HUDEP-2 (cell line): ENCODE measurements around the gene RABGAP1L.
"Not testable (repeated sequence)": the region's sequence is repeated elsewhere in the genome, so short reads cannot be mapped to it uniquely, and the experiment has no call there.

ENCODE experiments used
- DNase-seq, 76 experiments: peaks; one replicate each; lab custom pipeline; 2025; ENCODE audit not compliant: unreplicated experiment in 76 of 76; lab: John Stamatoyannopoulos, UW

RABGAP1L gene

DNA sequence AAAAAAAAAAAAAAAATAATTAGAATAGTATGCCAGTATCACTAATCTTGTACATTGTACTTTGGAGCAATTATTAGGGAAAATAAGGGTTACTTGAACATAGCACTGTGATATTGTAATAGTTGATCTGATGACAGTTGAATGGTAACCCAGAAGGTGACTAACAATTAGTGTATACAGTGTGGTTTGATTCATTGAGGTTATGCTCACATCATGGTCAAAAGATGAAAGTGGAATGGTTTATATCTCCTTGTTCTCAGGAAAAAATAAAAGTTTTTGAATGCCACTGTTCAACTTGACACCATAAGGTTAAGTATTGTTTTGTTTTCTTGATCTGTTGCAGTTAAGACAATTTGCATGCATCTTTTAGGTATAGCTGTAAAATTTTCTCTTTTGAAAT is 375.5 kb downstream of the RABGAP1L start:
- no peak for DNase-seq

DNA sequence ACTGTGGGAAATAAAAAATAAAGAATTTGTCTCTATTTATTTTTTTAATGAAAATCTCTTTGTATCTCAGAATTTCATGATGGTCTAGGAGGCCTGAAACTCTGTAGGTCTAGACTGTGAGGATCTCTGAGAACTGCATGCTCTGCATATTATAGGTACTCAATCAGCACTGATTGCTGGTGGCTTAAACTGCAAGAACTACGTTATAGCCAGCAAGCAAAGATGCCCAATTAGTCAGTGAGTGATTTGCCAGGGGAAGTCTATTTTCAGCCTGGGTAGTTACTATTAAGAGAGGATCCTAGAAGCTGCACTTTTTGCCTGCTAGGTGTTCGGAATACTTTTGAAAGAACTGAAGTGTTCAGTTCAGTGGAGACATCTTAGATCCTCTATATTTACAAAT is 375.9 kb downstream of the RABGAP1L start:
- no peak for DNase-seq

DNA sequence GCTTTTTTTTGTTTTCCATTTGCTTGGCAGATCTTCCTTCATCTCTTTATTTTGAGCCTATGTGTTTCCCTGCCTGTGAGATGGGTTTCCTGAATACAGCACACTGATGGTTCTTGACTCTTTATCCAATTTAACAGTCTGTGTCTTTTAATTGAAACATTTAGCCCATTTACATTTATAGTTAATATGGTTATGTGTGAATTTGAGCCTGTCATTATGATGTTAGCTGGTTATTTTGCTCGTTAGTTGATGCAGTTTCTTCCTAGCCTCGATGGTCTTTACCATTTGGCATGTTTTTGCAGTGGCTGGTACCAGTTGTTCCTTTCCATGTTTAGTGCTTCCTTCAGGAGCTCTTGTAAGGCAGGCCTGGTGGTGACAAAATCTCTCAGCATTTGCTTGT is 384.1 kb downstream of the RABGAP1L start:
- not testable (repeated sequence) for DNase-seq

DNA sequence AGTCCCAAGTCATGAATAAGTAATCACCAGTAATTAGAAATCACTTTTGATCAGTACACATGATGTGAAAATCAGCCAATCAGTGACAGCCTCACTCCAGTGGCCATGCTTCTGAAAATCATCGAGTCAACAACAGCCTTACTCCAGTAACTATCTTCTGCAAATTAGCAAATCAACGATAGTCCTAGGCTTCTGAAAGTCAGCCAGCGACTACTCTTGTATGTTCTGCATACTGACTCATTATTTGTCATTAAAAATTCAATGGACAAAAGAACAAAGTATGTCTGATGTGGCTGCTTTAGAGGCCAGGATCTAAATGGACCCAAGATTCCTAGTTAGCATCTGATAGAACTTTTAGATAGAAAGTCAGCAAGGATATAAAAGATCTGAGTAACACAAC is 391.0 kb downstream of the RABGAP1L start:
- no peak for DNase-seq

DNA sequence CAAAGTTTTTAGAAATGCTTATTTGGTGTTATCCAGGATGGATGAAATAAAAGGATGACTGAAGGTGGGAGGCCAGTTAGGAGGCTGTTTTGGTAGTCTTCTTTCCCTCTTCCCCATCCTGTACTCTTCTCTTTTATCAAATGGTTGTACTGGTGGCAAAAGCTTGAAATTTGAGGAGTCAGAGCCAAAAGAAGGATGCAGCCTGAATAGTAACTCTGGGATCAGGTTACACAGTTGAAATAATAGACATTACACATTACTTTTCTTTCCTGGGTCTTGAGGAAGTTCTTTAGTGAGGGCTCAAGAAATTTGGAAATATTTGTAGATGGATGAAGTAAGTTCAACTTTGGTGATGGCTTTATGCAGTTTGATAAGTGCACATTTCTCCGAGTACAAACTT is 397.1 kb downstream of the RABGAP1L start:
- DNase-seq, result no peak

DNA sequence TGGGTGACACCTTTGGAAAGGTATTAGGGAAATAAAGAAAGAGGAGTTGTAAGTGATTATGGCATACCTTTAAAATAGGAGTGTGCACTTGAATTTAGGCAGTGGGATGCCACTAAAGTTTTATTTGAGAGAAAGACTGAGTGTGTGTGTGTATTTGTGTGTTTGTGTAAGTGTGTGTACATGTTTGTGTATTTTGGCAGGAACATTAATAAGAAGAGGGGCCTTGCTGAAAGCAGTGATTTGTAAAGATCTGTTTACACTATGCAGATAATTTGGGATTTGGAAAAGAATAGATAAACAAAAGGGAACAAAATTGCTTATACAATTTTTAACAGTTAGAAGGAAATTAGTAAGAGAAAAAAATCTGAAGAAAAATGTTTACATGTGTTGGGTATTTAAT is 409.2 kb downstream of the RABGAP1L start:
- no peak for DNase-seq

DNA sequence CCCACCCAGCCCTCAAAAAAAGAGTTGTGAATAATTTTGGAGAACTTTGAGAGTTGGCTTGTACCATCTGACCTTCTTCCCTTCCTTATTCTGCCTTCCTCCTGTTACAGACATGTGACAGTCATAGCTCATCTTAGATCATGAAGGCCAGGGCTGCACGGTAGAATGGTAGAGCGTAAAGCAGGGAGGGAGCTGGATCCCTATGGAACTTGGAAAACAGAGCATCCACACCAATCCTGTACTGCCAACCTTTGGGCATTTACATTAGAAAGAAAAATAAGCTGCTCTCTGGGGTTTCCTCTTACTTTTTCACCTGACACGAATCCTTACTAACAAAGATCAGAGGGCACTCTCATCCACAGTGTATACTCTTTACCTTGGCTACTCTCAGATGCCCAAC is 409.9 kb downstream of the RABGAP1L start:
- no peak for DNase-seq

DNA sequence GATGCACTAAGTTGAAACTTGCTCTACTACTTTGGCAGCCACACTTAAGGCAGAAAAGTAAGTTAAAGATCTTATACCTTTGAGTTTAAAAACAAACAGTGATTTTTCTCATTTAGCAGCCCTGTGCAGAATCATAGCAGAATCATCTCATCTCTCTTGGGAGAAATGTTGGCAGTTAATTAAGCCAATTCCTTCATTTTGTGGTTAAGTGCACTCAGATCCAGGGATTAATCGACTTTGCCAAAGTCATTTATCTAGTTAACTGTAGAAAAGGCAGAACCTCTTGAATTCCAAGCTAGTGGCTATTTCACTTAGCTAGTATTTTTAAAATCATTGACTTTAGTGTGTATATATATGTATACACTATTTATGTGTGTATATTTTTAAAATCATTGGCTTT is 413.5 kb downstream of the RABGAP1L start:
- no peak for DNase-seq

DNA sequence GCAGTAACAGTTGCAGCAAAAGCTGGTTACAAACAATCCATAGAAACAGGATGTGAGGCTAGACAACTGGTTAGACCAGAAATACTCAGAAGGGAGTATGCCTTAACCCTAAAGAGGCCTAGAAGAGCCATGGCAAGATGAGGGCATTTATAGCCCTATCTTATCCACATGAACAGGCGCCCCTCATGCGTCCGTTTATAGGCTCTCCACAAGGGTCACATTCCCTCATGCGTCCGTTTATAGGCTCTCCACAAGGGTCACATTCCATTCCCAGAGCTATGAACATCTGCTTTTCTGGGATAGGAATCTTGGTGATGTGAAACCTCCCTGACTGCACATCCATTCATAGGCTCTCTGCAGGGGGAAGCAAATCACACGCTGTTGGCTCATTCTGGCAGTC is 416.8 kb downstream of the RABGAP1L start:
- DNase-seq, result not testable (repeated sequence)

DNA sequence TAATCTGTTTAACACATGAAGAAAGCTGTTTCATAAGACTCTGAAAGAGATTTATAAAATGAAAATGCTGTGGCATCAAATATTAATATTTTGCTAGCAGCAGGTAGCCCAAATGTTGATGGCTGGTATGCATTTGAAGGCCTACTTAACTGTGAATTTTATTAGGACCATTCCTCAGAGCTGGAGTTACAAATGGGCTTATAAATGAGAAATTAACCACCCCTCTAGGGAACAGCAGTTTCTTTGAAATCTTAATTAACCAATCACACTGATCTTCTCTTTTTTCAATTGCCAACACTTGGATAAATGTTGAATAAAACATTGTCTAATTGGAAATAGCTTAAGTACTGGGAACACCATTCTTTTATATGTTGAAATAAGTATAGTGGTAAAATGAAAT is 418.4 kb downstream of the RABGAP1L start:
- DNase-seq, result no peak

DNA sequence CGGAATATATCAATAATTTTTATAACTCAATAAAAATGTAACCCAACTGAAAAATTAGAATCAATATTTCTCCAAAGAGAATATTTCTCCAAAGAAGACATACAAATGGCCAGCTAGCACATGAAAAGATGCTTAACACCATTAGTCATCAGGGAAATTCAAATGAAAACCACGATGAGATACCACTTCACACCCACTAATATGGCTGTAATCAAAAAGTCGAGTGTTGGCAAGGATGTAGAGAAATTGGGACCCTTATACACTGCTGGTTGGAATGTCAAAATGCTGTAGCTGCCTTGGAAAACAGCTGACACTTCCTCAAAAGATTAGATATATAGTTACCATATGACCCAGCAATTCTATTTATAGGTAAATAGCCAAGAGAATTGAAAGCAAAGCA is 421.5 kb downstream of the RABGAP1L start:
- DNase-seq, result no peak

DNA sequence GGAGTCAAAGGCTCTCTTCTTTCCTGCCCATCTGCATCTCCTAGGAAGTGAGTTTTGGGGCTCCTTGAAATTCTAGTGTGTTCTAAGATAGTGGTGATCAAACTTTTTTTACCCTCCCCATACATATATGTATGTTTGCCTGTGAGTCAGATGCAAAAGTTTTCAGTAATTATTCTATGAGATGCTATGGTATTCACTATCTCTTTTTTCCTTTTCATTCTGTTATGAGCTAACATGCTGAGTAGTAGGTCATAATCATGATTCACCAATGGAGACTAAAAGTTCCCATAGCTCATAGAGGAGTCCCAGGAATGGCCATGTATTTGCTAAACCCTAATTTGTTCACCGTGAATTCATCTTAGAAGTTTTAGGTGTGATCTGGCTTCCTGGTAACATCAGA is 424.0 kb downstream of the RABGAP1L start:
- DNase-seq, result no peak

DNA sequence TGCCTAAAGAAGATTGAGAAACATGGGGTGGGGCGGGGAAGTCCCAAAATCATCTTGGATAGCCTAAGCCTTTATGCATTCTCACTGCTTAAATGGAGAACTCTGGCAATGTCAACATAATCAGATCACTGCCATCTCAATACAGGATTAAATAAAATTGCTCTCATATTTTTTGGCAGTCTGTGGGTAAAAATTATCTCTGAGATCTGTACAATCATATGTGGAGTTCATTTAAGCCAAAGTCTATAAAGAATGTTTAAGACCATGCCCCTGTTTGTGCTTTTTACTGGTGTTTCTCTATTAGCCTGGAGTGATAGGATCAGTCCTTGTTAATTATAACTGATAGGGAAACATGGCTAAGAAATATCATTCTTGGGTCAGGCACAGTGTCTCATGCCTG is 424.8 kb downstream of the RABGAP1L start:
- DNase-seq, result no peak

DNA sequence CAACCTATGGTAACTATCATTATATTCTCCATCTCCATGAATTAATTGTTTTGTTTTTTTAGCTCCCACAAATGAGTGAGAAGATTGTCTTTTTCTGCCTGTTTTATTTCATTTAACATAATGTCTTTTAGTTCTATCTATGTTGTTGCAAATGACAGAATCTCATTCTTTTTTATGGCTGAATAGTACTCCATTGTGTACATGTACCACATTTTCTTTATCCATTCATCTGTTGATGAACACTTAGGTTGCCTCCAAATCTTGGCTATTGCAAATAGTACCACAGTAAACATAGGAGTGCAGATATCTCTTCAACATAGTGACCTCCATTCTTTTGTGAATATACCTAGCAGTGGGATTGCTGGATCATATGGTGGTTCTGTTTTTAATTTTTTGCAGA is 429.3 kb downstream of the RABGAP1L start:
- not testable (repeated sequence) for DNase-seq

DNA sequence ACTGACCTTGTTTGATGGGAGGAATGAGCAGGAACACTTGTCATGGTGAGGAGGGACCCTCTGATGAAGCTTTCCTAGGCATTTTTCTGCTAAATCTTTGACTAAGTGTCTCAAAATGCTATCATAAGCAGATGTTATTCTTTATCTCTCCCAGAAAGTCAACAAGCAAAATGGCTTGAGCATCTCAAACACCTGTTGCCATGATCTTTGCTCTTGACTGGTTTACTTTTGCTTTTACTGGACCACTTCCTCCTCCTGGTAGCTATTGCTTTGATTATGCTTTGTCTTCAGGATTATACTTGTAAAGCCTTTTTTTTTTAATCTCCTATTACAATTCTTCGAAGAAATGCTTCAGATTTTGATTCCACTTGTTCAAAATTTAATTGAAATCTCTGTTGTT is 445.9 kb downstream of the RABGAP1L start:
- no peak for DNase-seq

DNA sequence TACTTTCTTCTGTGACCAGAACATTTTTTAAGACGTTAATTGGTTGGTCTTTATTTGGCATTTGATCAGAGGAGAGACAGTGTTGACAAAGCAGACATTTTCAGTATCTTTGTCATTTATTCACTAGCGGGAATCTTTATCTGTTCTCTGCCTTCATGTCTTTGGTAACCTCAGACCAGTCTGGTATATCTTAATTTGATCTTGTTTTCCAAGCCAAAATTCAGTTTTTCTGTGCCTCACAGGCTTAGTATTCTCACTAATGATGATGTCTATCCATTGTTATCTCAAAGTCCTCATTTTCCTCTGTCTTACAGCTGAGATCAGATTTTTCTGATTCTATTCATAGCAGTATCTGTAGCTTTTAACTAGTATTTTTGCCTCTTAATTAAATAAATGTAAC is 447.2 kb downstream of the RABGAP1L start:
- no peak for DNase-seq

DNA sequence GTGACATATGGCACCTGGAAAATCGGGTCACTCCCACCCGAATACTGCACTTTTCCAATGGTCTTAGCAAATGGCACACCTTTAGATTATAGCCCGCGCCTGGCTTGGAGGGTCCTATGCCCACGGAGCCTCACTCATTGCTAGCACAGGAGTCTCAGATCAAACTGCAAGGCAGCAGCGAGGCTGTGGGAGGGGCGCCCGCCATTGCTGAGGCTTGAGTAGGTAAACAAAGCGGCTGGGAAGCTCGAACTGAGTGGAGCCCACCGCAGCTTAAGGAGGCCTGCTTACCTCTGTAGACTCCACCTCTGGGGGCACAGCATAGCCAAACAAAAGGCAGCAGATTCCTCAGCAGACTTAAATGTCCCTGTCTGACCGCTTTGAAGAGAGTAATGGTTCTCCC is 458.6 kb downstream of the RABGAP1L start:
- DNase-seq, result not testable (repeated sequence)

DNA sequence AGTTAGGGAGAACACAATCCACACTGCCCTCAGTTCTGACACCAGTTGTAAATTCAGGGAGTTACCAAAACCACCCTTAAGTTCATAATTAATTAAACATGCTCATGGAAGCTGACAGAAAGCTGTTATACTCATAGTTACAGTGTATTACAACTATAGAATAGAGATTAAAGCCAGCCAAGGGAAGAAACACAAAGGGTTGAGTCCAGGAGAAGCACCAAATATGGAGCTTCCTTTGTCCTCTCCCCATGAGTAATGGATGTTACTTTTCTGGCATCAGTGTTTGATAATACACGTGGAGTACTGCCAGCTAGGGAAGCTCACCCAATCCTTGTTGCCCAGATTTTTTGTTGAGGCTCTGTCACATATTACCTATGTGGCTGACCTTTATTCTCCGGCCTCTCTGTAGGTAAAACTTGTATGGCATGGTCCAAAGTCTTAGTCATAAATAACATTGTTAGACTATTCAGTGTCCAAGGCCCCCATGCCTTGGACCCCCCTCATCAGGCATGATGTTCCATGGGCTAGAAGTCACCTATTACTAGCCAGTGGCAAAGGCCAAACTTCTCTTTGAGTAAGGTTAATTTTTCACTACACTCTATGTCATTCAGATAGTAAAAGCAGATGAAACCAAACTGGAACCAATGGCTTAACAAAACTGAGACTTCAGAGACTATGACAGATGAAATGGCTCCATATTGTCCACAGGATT is 464.2 kb downstream of the RABGAP1L start:
- DNase-seq, result no peak

DNA sequence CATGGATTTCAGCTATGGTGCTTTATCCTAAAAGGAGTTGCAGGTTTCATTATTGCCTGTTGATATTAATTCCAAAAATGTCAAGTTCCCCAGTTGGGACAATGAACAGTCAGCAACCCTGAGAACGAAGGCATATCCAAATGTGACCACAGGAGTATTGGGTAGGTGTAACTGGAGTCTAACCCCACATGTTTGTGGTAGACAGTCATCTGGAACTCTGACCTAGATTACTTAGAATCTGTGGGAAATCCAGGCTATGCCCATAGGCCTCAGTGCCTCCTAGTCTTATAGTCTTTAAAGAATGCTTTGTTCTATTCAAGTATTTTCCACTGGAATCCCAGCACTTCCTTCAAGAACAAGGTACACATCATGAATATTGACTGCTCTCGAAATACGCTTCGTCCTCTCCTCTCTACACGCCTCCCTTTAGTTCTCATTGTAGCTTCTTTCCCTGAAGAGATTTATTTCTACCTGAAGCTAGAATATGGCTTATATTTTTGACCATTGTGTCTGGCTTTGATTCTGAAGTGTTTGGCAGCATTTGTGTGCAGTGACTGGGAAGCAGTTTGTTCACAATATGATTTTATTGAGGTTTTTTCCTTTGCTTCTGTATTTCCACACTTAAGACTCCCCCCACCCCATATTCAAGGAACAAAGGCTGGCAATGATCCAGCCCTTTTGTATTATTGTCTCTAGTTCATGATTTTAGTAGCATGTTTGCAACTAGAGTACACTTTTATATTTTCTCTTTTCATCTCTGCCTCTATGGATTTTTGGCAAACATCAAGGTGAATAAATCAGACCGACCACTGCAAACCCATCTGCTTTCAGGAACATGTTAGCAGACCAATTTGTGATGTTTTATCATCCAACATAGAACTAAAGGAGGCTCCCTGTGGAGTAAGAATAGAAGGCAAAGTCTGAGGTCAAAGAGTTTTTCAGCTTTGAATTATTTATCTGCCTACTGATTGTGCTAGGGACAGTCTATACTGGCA is 467.0 kb downstream of the RABGAP1L start:
- no peak for DNase-seq

DNA sequence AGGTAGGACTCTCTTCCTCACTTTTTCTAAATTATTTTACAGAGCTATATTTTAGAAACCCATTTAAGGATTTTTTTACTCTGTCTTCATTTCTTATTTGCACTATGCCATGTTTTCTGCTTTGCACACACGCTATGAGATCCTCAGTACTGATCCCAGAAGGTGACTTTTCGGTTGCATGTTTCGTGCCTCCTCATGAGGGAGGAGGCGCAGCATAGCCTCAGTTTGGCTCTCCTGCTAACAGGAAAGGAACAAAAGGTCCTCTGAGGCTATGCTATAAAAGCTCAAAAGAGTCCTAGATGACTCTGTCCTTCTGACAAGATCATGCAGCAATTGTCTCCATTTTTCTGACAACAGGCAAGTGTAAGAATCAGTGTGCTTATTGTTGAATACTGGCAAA is 478.2 kb downstream of the RABGAP1L start:
- DNase-seq, result no peak

DNA sequence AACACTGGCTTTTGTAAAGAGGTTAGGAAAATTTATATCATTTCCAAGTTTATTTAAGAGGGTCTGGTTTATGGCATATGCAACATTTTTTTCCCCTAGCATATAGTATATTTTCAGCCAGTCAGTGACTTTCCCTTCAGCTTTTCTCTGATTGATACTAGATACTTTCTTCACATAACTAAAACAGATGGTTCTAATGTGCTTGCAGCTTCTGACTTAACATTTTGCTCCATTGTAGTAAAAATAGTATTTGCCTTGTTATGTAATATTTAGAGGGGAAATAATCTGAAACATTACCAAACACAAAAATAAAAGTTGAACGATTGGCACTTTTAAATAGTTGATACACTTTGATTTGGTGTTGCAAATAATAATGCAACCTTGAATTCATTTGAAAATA is 480.1 kb downstream of the RABGAP1L start:
- DNase-seq, result no peak

DNA sequence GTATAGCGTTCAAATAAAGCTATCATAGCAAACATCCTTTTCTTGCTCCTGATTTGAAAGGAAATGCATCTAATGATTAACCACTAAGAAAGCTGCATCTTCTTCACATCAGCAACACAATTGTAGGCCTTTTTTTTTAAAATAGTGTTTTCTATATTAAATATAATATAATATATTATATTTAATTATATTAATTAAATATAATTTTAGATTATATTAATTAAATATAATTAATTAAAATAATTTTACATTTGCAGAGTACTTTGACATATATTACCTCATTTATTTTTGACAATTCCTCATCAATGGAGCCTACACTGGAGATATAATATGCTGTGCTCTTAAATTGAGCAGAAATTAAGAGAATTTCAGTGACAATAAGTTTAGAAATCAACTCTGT is 481.5 kb downstream of the RABGAP1L start:
- DNase-seq, result no peak
